ENCODE data around the gene UPF2. TPM values are rescaled to one million over a fixed set of nuclear protein-coding genes. Genes with fewer than 3 reads are reported as not detected.

Gene UPF2
- total and polyA plus RNA-seq, 2 of the 4 experiments (the other 2 are of a cell fraction) = 9.2 to 14.3 TPM

- no peak overlapping the region for H3K9ac ChIP-seq (ENCODE audit: low read depth, low read length)
- H4K20me1 ChIP-seq (ENCODE audit: insufficient read depth, low read length) = peaks cover 3% of the 10 kb centered on the region; the same call in 1 of the 2 replicates
- no peak overlapping the region for H2AK9ac ChIP-seq (replicated peaks; ENCODE audit: low read depth, low read length, poor library complexity)
- no peak overlapping the region for H3K14ac ChIP-seq (replicated peaks; ENCODE audit: low read depth, low read length)
- no peak overlapping the region for H3K56ac ChIP-seq (ENCODE audit: extremely low read depth, insufficient read depth, low read length)
- POLR2A ChIA-PET (ENCODE audit: unreplicated experiment) = no interaction called here
- H3K4me2 ChIP-seq (ENCODE audit: low read depth, low read length) = peak overlapping the region; percentile 46; the same call in 1 of the 2 replicates
- WGBS, 2 experiments (ENCODE audit: extremely low coverage in 2 of 2, insufficient read length in 1 of 2) = no CpG with 5 or more reads among the region's 1 CpG
- no peak overlapping the region for H4K8ac ChIP-seq (ENCODE audit: low read depth in 2 of 2, low read length in 2 of 2)
- no peak overlapping the region; the same call in 1 of the 2 replicates for H4K5ac ChIP-seq (ENCODE audit: low read depth, low read length)
- H3K27me3 ChIP-seq (ENCODE audit: control insufficient read depth, insufficient read depth, low read length) = no peaks in the 10 kb centered on the region
- dilution Hi-C loops (cut with HindIII; ENCODE audit: low sequenced_read_pairs, unreplicated experiment) (no loop called here), in situ Hi-C loops (cut with MboI; ENCODE audit: low sequenced_read_pairs) (no loop called here), intact Hi-C loops (cut with micrococcal nuclease) (no loop called here)
- ATAC-seq (ENCODE audit: low read depth) (peak; percentile 40), DNase-seq (peak; percentile 47)
- peaks cover 17 to 28% of the 10 kb centered on the region in 2 experiments for H3K79me1 ChIP-seq (ENCODE audit: low read depth in 1 of 2, low read length in 2 of 2)
- H3K4ac ChIP-seq (ENCODE audit: low read depth, low read length) = no peak overlapping the region
- H3K9me3 ChIP-seq (ENCODE audit: control insufficient read depth, insufficient read depth, low read length) = peaks cover 6% of the 10 kb centered on the region
- H3K36me3 ChIP-seq (ENCODE audit: control insufficient read depth, insufficient read depth, low read length) = peaks cover 13% of the 10 kb centered on the region
- TF ChIP-seq CTCF (conservative IDR thresholded peaks at IDR 0.05; ENCODE audit: low read depth, low read length) (no peak), POLR2A (IDR thresholded peaks at IDR 0.05; ENCODE audit: low read depth, low read length) (no peak), MXI1 (IDR thresholded peaks at IDR 0.05; ENCODE audit: borderline replicate concordance, low read depth, low read length) (no peak), CEBPB (IDR thresholded peaks at IDR 0.05; ENCODE audit: low read depth, low read length) (no peak), RCOR1 (IDR thresholded peaks at IDR 0.05; ENCODE audit: insufficient replicate concordance, low read length) (no peak), ELK1 (IDR thresholded peaks at IDR 0.05; ENCODE audit: borderline replicate concordance, low read depth, low read length) (no peak), NFE2L2 (IDR thresholded peaks at IDR 0.05; ENCODE audit: low read depth, low read length) (no peak), SMC3 (IDR thresholded peaks at IDR 0.05; ENCODE audit: low read depth, low read length) (no peak), MAZ (IDR thresholded peaks at IDR 0.05; ENCODE audit: borderline replicate concordance, low read depth, low read length) (no peak)
- H3K9me1 ChIP-seq (ENCODE audit: insufficient read depth, low read length) = no peaks in the 10 kb centered on the region; the same call in 1 of the 2 replicates
- CTCF ChIA-PET = no interaction called here
- H2BK15ac ChIP-seq (ENCODE audit: low read depth, low read length) = no peak overlapping the region
- H3K27ac ChIP-seq (ENCODE audit: insufficient read depth, low read length) = peak overlapping the region; percentile 63; the same call in 1 of the 2 replicates
- H4K91ac ChIP-seq (ENCODE audit: insufficient read depth, low read depth, low read length) = no peak overlapping the region
- BruUV-seq (replicated peaks) = no TSS peak
- H3K4me1 ChIP-seq (ENCODE audit: control insufficient read depth, insufficient read depth, low read length) = peaks cover 3% of the 10 kb centered on the region; the same call in 1 of the 2 replicates
- H3K4me3 ChIP-seq (ENCODE audit: insufficient read depth, low read depth, low read length) = no peak overlapping the region
- H3K23ac ChIP-seq (ENCODE audit: low read depth, low read length) = no peak overlapping the region
- no peak overlapping the region for H3K18ac ChIP-seq (ENCODE audit: low read depth, low read length)
- H2BK120ac ChIP-seq (ENCODE audit: low read depth, low read length) = no peak overlapping the region
- no peak overlapping the region for H2AK5ac ChIP-seq (ENCODE audit: low read depth, low read length)
- no peak overlapping the region for H2BK20ac ChIP-seq (ENCODE audit: low read depth, low read length)
- H2BK5ac ChIP-seq (ENCODE audit: low read depth, low read length, poor library complexity, severe bottlenecking) = peak overlapping the region; percentile 79
- H2AFZ ChIP-seq (replicated peaks; ENCODE audit: low read length, poor library complexity) = no peak overlapping the region
Measured at GRCh38 chr10:12013926-12014325, 28.7 kb downstream of the UPF2 start.
